Embryonic facial prominence (tissue), 1 donor: ENCODE data around the gene REM2.
A peak's percentile ranks its signal among the peaks of the same experiment; 100 is the strongest.

Source experiments
- DNase-seq: peaks from one replicate; pipeline ENCODE4 v3.0.0-alpha.2; 2016; ENCODE audit errors: extremely low spot score

The REM2 gene

DNA sequence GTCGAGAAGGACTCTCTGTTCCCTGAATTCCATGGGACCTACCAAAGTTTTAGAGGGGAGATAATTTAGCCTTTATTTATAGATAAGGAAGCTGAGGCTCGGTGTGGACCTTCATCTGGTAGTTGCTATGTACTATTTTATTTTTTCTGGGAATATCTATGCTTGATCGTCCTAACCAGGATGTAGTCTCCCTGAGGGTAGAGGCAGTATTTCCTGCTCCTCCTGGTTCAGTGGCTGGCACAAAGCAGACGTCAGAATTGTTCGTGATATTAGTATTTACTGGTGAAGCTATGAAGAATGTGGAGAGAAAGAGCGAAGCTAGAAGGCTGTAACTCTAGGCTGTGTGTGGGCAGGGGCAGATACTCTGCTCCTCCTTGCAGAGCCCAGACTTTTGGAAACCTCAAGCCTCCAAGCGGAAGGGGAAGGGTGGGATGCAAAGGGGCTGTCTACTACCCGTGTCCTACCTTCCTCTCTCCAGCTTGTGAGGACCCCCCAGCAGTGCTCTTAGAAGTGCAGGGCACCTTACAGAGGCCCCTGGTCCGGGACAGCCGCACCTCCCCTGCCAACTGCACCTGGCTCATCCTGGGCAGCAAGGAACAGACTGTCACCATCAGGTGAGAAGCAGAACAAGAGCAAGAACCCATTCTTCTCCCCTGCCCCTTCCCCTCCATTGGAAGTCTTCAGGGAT is 10.0 kb upstream of the REM2 start:
- DNase-seq, result no peak

GRCh38 chr14:22875003-22875747 is 7.8 kb upstream of the REM2 start:
- no peak for DNase-seq

GRCh38 chr14:22875748-22876319 is 7.2 kb upstream of the REM2 start:
- DNase-seq, result no peak

DNA sequence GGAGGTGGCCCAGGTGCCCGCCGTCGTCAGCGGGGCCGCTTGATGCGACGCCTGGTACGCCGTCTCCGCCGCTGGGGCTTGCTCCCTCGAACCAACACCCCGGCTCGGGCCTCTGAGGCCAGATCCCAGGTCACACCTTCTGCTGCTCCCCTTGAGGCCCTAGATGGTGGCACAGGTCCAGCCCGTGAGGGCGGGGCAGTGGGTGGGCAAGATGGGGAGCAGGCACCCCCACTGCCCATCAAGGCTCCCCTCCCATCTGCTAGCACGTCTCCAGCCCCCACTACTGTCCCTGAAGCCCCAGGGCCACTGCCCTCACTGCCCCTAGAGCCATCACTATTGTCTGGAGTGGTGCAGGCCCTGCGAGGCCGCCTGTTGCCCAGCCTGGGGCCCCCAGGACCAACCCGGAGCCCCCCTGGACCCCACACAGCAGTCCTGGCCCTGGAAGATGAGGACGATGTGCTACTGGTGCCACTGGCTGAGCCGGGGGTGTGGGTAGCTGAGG is 6.0 kb upstream of the REM2 start:
- no peak for DNase-seq

GRCh38 chr14:22878271-22879246 is 4.5 kb upstream of the REM2 start:
- DNase-seq, result no peak

DNA sequence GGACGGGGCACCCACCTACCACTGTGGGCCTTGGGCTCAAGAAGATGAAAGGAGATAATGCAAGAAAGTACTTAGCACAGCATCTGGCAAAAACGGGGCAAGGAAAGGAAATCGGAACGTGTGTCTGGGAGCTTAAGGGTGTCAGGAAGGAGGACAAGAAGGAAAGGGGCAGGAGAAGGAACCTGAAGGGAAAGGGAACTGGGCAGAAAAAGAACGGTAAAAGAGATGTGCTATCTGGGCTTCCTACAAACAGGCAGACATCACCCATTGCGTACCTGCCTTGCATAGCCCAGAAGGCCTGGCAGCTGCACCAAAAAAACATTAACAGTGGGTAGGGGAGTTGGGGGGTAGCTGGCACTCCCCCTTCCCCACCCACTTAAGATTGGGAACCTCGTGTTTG is 958 bp upstream of the REM2 start:
- no peak for DNase-seq

GRCh38 chr14:22882529-22883172 is 371 bp upstream of the REM2 start:
- DNase-seq, result peak; percentile 68

- no peak for DNase-seq
These were observed 1.2 kb downstream of the REM2 start for GRCh38 chr14:22884076-22884737.

DNA sequence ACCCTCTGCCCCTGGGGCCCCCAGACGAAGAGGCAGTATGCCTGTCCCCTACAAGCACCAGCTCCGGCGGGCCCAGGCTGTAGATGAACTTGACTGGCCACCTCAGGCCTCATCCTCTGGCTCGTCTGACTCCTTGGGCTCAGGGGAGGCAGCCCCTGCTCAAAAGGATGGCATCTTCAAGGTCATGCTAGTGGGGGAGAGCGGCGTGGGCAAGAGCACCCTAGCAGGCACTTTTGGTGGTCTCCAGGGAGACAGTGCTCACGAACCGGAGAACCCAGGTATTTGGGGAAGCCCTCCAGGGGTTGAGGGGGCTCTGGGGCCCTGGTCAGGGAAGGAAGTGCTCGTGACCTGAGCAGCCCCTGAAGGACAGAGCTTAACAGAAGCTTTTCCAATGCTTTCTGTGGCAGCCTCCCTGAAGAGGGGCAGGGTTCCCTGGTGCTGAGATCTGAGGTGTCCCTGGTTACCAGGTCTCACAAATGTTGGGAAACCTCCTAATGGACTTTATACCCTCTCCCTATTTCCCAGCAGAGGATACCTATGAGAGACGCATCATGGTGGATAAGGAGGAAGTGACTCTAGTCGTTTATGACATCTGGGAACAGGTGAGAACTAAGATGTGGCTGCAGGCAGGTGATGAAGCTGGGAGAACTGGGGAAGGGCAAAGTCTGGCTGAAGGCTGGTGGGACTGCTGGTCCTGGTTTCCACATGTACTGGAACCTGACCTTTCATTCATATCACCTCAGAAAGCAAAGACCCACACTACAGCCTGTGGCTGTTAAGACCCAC is 1.9 kb downstream of the REM2 start:
- DNase-seq, result no peak

DNA sequence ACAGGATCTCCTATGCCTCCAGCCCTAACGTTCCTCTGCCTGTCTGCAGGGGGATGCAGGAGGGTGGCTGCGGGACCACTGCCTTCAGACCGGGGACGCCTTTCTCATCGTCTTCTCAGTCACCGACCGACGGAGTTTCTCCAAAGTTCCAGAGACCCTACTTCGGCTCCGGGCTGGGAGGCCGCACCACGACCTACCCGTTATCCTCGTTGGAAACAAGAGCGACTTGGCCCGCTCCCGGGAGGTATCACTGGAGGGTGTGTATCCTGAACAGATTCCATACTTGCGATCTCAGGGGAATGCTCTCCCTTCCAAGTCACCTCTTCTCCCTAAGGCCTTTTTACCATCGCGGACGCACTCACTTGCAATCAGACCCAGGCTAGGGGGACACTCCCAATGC is 3.0 kb downstream of the REM2 start:
- no peak for DNase-seq

- no peak for DNase-seq
These were observed 3.7 kb downstream of the REM2 start for GRCh38 chr14:22886500-22887259.

GRCh38 chr14:22887260-22887989 is 4.4 kb downstream of the REM2 start:
- DNase-seq, result peak; percentile 83

- no peak for DNase-seq
These were observed 5.0 kb downstream of the REM2 start for GRCh38 chr14:22887990-22888378.

GRCh38 chr14:22888662-22889061 is 5.6 kb downstream of the REM2 start:
- DNase-seq, result no peak

DNA sequence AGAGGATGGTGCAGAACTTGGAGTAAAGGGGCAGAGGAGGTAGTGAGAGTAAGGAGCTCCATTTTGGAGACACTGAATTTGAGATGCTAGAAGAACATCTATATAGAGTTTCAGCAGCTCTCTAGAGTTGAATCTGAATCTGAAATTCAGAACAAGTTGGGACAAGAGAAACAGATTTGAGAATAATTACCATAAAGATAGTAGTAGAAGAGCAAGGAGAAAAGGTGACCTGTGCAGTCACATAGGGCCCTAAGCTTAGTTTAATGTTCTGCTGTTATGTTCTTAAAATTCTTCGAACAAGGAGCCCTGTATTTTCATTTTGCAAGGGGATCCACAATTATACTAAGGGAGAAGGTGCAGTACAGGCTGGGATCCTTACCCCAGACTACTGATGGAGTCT is 7.4 kb downstream of the REM2 start:
- DNase-seq, result no peak

DNA sequence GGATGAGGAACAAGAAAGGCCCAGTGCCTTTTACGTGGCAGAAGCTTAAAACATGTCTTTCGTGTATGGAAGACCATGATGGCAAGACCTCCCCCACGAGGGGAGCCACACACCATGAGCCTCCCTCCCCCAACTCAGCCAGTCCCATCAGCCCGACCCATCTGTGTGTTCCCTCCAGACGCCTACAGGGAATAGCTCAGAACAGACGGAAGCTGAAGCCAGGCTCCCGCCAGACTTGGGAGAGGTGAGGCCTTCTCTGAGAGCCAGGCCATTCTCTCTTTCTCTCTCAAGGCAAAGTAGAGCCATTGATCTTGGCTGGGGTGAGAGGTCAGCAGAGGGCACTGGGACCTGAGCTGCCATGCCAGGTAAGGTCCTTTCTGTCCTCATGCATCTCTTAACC is 9.5 kb downstream of the REM2 start:
- DNase-seq, result no peak

- no peak for DNase-seq
These were observed 10.7 kb downstream of the REM2 start for GRCh38 chr14:22893706-22894105.

DNA sequence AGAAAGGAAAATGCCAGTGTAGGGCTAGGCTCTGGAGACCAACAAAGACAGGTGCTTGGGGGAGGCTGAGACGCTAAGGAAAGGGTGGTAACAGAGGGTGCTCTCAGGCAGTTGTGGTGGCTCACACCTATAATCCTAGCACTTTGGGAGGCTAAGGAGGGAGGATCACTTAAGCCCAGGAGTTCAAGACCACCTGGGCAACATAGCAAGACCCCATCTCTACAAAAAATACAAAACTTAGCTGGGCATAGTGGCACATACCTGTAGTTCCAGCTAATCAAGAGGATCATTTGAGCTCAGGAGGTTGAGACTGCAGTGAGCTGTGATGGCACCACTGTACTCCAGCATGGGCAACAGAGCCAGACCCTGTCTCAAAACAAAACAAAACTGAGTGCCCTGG is 12.4 kb downstream of the REM2 start:
- no peak for DNase-seq

- no peak for DNase-seq
These were observed 13.3 kb downstream of the REM2 start for GRCh38 chr14:22896356-22896755.
